Right lobe of liver (tissue), 6 donors: ENCODE measurements around the gene ACACA. TPM values are rescaled to one million over a fixed set of nuclear protein-coding genes. Genes with fewer than 3 reads are reported as not detected.

Experiments
- ATAC-seq, 4 donors: fragments of 200-7000 bp; cut with Tn5 transposase; one replicate each; pipeline ENCODE4 v1.9.1; 2020; ENCODE audit warnings: mild to moderate bottlenecking in 4 of 4, moderate library complexity in 4 of 4
- DNase-seq, 3 donors: peaks; one replicate each; pipeline ENCODE4 v3.0.0-alpha.2; 2020
- H3K27ac ChIP-seq, 3 donors: fragments of 200-600 bp; one replicate each; pipeline ENCODE4 v1.8.0; 2022
- H3K27me3 ChIP-seq, 2 donors: fragments of 200-600 bp; one replicate each; pipeline ENCODE4 v1.8.0; 2022
- H3K36me3 ChIP-seq, 4 donors: fragments of 200-600 bp; sonication (generic) in 1 of 4; one replicate each; pipeline versions ENCODE4 v1.5.1 to v1.8.0; 2017 to 2022; ENCODE audit warnings: control low read depth in 1 of 4
- H3K4me1 ChIP-seq, 4 donors: fragments of 200-600 bp; sonication (generic) in 1 of 4; one replicate each; pipeline versions ENCODE4 v1.5.1 to v1.8.0; 2017 to 2022; ENCODE audit warnings: control low read depth in 1 of 4
- H3K4me3 ChIP-seq, 3 donors: fragments of 200-600 bp; one replicate each; pipeline ENCODE4 v1.8.0; 2022
- H3K9me3 ChIP-seq, 4 donors: fragments of 200-600 bp; sonication (generic) in 1 of 4; one replicate each; pipeline versions ENCODE4 v1.5.1 to v1.8.0; 2017 to 2022; ENCODE audit warnings: control low read depth in 1 of 4
- CTCF ChIP-seq, 4 donors: fragments of 200-600 bp in 3 of 4; fragments of 450-650 bp in 1 of 4; IDR thresholded peaks; one replicate each; pipeline versions ENCODE4 v1.5.1 to v1.8.0; 2016 to 2022; ENCODE audit warnings: antibody characterized with exemption in 4 of 4, mild to moderate bottlenecking in 2 of 4
- POLR2A ChIP-seq: fragments of 450-650 bp; IDR thresholded peaks from one replicate; pipeline ENCODE4 v1.6.1; 2017; ENCODE audit warnings: antibody characterized with exemption, mild to moderate bottlenecking
- WGBS: methylation state at CpG from one replicate; pipeline ENCODE4 v1.1.6; 2018; ENCODE audit warnings: low coverage, low lambda C conversion rate; ENCODE audit not compliant: insufficient coverage; ENCODE audit errors: missing lambda C conversion rate; 5-methylcytosine and 5-hydroxymethylcytosine counted together
- intact Hi-C, 2 donors: fragments of 100-400 bp; cut with DNase I; formaldehyde crosslinking; loops; one replicate each; pipeline versions ENCODE4 v1.11.2 to v1.14.1; 2022
- total RNA-seq, 6 experiments: library from RNA; depleted of rRNA in 2 of 6; stranded (reverse); fragments of >200 nt in 2 of 6; fragmentation: NEBNext Ultra II Directional in 3 of 6; extraction: Animal tissue kit (Norgen Biotek cat#: 25700) in 3 of 6; gene quantifications; one replicate each; pipeline versions ENCODE4 v1.1.0 to v1.2.4, GENCODE V29; 2016 to 2023
- donor health status: DM: no; HTN: yes; CAD: no.
- donor health status: DM: no; HTN: no; CAD: no.
- donor health status: DM: no; HTN: no; CAD: no.
- donor health status: DM: no; HTN: yes; CAD: no.
- donor health status: DM: no; HTN: yes; CAD: no.

The ACACA gene
- total RNA-seq, 6 experiments from 2014 or later = 14.6 to 56.4 (median 27.1) TPM

DNA sequence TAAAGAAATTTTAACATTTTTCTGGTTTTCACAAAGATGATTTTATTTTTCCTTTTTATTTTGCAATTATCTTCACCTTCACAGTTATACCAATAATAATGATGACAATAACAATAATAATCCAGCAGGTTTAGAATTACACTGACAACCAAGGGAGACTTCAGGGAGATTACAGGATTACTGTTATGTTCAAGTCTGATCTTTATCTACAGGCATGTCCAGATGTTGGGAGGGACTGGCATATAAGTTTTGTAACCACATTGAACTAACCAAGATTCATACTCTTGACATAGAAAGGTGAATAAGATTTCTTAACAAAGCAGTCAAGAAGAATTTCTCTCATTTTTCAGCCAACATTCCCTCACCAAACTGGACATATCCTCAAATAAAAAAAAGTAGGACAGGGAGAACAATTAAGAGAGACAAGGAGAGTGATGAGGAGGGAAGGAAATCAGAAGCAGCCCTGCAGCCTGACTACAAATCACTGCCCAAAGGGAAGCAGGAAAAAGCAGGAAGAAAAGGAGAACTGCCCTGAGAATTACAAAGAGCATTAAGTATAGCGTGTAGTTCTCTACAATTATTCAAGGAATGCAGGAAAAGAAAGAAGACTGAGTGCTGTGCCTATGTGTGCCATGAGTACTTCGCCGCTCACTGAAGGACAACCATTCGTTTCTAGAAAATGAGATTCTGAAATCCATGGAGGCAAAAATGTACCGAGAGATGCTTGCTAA, 186.6 kb downstream of the ACACA start:
- Histone ChIP-seq H3K4me3 (no peak overlapping the region), H3K27ac (no peak overlapping the region), H3K36me3 (peaks cover 0 to 25% (median 0%) of the 10 kb centered on the region in 4 donors), H3K4me1 (peaks cover 0 to 11% (median 0%) of the 10 kb centered on the region in 4 donors), H3K27me3 (no peaks in the 10 kb centered on the region), H3K9me3 (no peaks in the 10 kb centered on the region)
- intact Hi-C loops = no loop called here
- DNase-seq = no peak
- 86% methylated on average over 5 of the region's 5 CpGs for WGBS
- no peak for ATAC-seq
- TF ChIP-seq POLR2A = no peak
- no peak for TF ChIP-seq CTCF (IDR thresholded peaks at IDR 0.05)

DNA sequence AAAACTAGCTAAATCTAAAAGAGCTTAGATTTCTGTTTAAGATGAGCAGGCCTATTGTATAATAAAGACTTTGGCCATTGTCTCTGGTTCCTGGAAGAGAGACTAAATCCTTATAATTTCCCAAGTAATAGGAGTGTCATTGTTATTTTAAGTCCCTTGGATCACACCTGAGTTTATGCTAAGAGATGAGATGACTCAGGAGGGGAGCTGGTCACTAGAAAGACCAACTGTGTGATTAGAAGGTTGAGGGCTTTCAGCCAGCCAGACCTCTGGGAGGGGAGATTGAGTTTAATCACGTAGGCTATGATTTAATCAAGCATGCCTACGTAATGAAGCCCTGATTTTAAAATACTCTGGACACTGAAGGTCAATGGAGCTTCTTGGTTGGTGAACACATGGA, 187.8 kb downstream of the ACACA start:
- H3K27ac ChIP-seq = no peak overlapping the region
- H3K36me3 ChIP-seq = peaks cover 0 to 25% (median 0%) of the 10 kb centered on the region in 4 donors
- H3K27me3 ChIP-seq = no peaks in the 10 kb centered on the region
- 93% methylated on average over 2 of the region's 2 CpGs for WGBS
- no peak for ATAC-seq
- intact Hi-C loops = no loop called here
- no peak overlapping the region for H3K4me3 ChIP-seq
- TF ChIP-seq POLR2A = no peak
- no peak for TF ChIP-seq CTCF (IDR thresholded peaks at IDR 0.05)
- DNase-seq = no peak
- H3K4me1 ChIP-seq = peaks cover 0 to 11% (median 0%) of the 10 kb centered on the region in 4 donors
- no peaks in the 10 kb centered on the region for H3K9me3 ChIP-seq

DNA sequence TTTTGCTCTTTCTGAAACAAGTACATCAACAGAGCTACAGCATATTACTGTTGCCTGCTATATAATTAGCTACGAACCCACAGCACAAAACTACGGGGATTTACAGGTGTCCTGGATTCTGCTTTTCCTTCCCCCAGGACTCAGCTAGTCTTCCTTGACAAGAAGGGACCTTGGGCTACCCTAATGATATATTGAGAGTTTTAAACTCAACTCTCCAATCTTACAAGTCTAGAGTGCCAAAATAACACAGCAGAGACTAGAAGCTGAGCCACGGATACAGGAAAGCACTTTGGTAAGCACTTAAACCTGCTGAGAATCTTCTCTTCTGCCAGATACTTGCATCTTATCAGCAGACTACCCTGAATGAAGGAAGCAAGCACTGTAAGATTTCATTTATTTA, 192.2 kb downstream of the ACACA start:
- 77% methylated on average over 3 of the region's 3 CpGs for WGBS
- no peak for ATAC-seq
- no peaks in the 10 kb centered on the region for H3K4me1 ChIP-seq
- TF ChIP-seq CTCF (IDR thresholded peaks at IDR 0.05) (no peak), POLR2A (no peak)
- peaks cover 0 to 32% (median under 1%) of the 10 kb centered on the region in 4 donors for H3K36me3 ChIP-seq
- intact Hi-C loops = no loop called here
- H3K27ac ChIP-seq = no peak overlapping the region
- DNase-seq = no peak
- no peaks in the 10 kb centered on the region for H3K27me3 ChIP-seq
- no peaks in the 10 kb centered on the region for H3K9me3 ChIP-seq
- no peak overlapping the region for H3K4me3 ChIP-seq

GRCh38 chr17:37213927-37214326, 192.7 kb downstream of the ACACA start:
- WGBS = 100% methylated on average over 2 of the region's 2 CpGs

More at GRCh38 chr17:37213927-37214326, 192.7 kb downstream of the ACACA start:
- intact Hi-C loops = no loop called here
- no peak for ATAC-seq
- Histone ChIP-seq H3K27me3 (no peaks in the 10 kb centered on the region), H3K4me3 (no peak overlapping the region), H3K4me1 (no peaks in the 10 kb centered on the region), H3K36me3 (peaks cover 0 to 29% (median 2%) of the 10 kb centered on the region in 4 donors), H3K27ac (no peak overlapping the region), H3K9me3 (no peaks in the 10 kb centered on the region)
- TF ChIP-seq CTCF (IDR thresholded peaks at IDR 0.05) (no peak), POLR2A (no peak)
- no peak for DNase-seq
